Fibroblast of skin of back (primary cell): ENCODE results near the gene ZNF792.
"Not testable (repeated sequence)": the region's sequence is repeated elsewhere in the genome, so short reads cannot be mapped to it uniquely, and the experiment has no call there.

Experiments
- DNase-seq: peaks from one replicate; pipeline ENCODE4 v3.0.0-alpha.2; 2013

The ZNF792 gene

DNA sequence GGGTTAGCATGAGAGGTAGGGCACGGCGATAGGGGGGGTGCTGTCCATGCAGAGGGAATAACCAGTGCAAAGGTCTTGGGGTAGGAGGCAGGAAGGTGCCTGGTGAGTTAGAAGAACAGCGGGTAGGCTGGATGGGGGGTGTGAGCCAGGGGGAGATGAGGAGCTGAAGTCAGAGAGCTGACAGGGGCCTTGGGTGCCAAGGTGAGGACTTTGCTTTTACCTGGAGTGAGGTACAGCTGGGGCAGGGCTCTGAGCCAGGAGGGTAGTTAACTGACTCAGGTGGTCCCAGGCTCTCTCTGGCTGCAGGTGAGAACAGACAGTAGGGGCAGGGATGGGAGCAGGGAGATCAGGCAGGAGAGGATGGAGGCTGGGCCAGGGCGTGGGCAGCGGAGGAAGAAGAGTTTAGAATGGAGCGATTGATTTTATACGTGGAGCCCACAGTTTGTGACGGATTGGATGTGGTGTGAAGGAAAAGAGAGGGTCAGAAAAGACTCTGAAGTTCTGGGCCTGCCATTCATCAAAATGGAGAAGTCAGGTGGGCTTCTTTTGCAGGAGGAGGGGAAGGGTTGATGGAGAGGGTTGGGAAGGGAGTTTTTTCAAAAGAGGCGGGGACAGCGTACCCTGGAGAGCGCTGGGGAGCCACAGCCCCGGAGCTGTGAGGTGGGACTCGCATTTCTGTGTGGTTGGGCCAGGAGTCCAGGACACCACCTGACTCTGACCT is 34.9 kb upstream of the ZNF792 start:
- no peak for DNase-seq

DNA sequence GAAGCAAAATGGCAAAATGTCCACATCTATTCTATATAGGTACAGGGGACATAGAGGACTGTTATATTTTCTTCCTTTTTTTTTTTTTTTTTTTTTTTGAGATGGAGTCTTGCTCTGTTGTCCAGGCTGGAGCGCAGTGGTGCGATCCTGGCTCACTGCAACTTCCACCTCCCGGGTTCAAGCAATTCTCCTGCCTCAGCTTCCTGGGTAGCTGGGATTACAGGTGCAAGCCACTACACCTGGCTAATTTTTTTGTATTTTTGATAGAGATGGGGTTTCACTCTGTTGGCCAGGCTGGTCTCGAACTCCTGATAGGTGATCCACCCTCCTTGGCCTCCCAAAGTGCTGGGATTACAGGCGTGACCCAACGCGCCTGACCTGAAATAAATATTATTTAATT is 34.2 kb upstream of the ZNF792 start:
- DNase-seq, result not testable (repeated sequence)

DNA sequence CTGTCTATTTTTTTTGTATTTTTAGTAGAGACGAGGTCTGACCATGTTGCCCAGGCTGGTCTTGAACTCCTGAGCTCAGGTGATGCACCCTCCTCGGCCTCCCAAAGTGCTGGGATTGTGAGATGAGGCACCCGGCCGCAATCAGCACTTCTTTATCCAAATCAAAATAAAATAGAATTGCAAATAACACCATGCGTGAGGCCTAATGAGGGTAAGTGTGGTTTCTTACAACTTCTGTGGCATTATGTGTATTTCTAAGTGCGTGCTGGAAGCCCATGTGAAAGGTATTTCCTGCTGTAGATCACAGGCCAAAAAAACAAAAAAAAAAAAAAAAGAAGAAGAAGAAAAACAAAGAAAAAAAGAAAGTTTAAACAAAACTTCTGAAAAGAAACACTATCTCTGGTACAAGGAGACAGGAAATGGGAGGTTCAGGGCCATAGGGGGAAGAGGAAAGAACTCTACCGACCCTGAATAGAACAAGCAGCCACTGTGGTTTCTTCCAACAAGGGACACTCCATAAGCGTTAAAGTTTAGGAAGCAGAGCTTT is 33.1 kb upstream of the ZNF792 start:
- no peak for DNase-seq

DNA sequence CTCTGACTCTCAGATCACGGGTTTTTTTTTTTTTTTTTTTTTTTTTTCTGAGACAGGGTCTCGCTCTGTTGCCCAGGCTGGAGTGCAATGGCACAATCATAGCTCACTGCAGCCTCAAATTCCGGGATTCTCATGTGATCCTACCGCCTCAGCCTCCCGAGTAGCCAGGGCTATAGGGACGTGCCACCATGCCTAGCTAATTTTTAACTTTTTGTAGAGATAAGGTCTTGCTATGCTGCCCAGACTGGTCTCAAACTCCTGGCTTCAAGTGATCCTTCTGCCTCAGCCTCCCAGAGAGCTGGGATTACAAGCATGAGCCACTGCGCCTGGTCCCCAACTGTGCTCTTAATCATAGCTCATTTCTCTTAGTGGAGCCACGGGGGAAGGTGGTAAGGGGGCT is 31.5 kb upstream of the ZNF792 start:
- DNase-seq, result no peak

DNA sequence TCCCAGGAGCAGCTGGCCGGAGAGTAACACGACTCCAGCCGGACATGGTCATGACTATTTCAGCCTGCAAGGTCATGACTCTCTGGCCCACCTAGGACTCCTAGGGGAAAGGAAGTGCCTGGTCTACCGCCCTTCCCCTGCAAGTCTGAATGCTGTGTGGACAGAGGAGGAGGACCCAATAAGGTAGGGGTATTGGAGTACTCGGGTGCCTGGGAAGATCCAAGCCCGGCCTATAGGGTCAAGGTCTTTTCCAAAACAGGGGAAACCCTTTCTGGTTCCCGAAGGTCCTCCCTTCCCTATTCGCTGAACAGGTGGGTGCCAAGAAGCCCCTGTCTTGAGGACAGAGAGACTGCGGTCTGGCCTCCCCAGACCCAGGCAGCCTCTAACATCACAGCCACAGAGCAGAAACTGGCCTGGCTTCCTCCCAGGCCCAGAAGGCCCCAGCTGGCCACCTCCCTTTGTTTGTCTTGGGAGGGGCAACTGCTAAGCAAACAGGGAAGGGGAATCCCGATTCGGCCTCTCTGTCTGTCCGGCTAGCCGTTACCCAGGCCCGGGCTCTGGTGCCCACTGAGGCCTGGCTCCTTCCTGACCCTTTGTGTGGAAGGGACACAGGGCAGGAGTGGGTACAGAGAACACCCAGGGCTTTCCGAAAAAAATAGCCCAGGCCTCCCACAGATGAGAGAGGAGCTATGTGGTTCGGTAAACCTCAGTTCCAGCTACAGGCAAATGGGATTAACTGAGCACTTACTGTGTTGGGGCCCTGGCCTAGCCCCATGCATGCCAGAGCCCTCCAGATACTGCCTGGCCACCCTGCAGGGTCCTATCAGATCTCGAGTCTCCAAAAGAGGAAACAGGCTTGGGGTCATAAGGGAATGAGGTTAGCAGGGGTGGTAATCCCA is 30.9 kb upstream of the ZNF792 start:
- DNase-seq, result no peak

DNA sequence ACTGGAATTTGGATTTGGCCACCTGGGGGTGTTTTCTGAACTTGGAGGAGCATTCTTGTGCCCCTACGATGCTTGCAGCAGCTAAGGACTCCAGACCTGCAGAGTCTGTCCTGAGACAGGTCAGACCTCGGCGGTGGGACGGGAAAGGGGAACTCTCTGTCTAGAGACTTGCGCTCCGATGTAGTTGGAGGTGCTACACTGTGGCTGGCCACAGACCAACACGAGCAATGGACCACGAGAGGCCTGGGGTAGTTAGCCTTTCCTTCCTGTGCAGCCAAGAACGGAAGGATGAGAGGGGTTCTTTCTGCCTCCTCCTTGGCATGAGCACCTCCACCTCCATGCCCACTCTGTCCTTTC is 30.2 kb upstream of the ZNF792 start:
- DNase-seq, result no peak

DNA sequence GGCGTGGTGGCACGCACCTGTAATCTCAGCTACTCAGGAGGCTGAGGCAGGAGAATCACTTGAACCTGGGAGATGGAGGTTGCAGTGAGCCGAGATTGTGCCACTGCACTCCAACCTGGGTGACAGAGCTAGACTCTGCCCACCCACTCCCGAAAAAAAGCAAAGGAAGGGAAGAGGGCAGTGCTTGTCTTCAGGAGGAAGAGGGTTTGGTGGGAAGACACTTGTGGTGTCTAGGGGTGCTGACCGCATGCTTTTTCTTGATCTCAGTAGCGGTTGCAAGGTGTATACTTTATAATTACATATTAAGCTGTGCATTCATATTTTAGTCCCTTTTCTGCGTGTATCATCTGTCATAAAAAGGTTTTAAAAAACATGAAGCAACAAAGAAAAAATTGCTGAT is 28.6 kb upstream of the ZNF792 start:
- DNase-seq, result not testable (repeated sequence)

DNA sequence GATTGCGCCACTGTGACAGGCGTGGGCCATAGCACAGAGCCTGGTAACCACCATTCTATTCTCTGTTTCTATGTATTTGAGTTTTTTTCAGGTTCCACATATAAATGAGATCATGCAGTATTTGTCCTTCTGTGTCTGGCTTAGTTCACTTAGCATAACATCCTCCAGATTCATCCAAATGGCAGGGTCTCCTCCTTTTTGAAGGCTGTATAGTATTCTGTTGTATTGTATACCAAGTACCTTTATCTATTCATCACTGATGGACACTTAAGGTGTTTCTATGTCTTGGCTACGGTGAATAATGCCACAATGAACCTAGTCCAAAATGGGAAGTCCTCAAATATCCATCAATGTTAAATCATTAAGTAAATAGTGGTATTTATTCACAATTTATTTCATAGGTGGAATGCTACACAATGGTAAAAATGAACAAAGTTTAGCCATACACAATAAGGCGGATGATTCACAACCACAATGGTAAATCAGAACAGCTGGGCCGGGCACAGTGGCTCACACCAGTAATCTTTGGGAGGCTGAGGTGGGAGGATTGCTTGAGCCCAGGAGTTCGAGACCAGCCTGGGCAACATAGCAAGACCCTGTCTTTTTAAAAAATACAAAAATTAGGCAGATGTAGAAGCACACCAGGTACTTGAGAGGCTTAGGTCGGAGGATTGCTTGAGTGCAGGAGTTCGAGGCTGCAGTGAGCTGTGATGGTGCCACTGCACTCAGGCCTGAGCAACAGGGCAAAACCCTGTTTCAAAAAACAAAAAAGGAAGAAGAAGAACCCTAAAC is 27.7 kb upstream of the ZNF792 start:
- no peak for DNase-seq

DNA sequence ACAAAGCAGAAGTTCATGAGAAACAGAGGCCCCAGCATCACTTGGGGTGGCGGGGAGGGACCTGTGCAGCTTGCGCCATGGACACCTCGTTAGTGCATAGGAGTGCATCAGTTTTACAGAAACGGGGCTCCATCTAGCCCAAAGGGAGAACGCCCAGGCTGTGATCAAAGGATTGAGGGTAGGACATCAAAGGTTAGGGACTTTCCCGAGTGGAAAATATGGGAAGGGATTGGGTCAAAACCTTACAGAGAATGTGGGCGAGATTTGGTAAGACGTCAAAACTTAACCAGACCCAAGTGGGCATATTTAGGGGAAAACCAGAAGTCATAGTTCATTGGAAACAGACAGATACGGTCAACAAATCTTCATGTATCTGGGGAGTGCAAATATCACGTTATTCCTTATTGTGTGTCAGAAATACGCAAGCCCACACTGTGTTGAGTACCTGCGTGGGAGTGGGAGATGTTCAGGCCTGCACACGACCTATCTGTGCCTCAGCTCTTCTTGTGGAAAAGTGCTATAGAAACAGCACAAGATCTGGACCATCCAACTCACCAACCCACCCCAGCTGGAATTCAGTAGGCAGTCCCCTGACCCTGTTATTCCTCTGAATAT is 26.7 kb upstream of the ZNF792 start:
- no peak for DNase-seq

DNA sequence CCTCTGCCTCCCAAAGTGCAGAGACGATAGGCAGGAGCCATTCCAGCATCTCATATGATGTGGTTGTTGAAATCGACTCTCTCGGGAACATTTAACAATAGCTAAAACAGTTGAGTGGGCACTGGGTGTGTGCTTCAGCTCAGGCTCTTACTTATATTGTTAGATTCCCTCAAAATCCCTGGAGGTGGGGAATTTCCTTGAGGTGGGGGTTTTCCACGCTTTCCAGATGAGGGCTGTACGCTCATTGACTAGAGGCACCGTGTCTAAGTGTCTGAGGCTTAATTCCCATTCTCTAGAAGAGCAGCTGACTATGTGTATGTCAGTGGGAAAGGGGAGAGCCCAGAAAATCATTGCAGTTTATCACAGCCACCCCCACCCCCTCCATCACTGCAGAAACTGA is 25.3 kb upstream of the ZNF792 start:
- DNase-seq, result no peak

DNA sequence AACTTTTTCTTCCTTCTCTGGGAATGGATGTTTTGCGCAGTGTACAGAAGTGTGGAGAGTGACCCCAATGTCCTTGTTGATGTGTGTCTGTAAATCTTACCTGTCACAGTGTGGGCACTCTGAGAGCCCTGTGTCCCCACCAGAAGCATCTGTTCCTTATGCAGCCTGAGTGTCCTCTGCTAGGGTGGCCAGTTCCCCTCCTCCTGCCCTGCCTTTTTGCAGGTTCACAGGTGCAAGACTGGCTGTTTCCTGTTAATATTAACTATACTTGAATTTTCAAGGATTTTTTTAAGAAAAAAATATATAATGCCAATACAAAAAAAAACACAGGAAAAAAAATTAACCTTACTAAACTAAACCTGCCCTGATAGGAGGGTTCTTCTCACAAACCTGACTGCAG is 24.1 kb upstream of the ZNF792 start:
- DNase-seq, result no peak

DNA sequence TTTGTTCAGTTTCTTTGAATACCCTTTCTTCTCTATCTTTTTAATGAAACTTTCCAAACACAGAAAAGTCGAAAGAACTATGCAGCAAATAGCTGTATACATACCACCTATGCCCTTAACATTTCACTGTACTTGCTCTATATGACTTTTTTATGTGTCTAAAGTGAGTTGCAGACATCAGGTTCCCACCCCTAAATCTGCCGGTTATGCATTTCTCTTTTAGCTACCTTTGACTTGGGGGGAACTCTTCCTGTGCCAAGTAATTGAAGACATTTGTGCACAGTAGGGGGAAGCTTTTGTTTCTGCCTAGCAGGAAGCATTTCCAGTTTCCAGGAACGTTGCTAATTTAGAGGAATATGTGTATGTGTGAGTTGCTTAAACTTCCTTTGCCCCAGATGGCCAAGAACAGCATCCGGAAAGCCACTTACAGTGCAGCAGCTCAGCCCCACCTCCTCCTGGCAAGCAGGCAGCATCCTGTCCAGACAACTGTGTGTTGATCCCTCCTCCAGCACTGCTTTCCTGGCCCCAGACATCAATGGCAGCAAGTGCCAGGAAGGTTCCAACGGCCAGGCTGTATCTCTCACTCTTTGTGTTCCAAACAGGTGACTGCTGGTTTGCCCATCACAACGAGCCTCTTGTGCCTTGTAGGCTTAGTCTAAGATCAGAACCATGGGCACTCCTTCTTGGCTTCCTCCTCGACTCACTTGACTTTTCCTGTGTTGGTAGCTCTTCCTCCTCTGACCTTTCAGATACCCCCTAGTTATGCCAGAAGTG is 21.4 kb upstream of the ZNF792 start:
- DNase-seq, result peak; percentile 21

DNA sequence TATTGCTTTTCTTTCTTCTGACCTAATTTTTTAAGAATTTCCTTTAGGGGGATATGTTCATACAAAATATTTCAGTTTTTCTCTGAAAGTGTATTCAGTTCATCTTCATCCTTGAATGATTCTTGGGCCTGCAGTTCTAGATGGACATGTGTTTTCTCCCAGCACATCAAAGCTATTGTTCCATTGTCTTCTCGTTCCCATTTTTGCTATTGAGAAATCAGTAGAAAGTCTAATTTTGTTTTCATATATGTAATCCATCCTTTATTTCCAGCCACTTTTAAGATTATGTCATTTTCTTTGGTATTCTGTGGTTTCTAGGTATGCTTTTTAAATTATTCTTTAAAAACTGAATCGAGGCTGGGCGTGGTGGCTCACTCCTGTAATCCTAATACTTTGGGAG is 20.3 kb upstream of the ZNF792 start:
- no peak for DNase-seq

DNA sequence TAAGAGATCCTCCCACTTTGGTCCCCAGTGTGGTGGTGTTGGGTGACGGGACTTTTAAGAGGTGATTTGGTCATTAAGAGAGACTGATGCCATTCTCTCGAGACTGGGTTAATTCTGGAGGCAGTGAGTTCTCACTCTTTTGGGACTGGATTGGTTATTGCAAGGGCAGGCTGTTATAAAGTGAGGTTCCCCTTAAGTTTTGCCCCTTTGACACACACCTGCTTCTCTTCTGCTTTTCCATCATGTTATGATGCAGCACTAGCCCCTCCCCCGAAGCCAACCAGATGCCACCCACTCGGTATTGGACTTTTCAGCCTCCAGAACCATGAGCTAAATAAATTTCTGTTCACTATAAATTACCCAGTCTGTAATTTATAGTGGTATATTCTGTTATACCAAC is 19.8 kb upstream of the ZNF792 start:
- no peak for DNase-seq

DNA sequence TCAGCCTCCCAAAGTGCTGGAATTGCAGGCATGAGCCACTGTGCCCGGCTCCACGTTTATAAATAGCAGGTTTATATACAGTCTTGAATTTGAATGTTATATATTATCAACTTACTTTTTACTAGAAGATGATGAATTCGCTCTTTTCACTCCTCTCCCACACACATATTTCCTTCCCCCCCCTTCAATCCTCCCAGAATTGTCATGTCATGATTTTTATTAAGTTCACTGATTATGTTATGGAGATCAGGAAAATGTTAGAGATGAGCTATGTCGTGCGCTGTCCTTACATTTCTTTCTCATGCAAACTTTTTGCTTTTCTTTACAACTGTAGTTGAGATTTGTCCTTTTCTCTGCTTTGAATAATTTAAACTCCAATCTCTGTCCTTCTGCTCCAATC is 18.2 kb upstream of the ZNF792 start:
- DNase-seq, result no peak

DNA sequence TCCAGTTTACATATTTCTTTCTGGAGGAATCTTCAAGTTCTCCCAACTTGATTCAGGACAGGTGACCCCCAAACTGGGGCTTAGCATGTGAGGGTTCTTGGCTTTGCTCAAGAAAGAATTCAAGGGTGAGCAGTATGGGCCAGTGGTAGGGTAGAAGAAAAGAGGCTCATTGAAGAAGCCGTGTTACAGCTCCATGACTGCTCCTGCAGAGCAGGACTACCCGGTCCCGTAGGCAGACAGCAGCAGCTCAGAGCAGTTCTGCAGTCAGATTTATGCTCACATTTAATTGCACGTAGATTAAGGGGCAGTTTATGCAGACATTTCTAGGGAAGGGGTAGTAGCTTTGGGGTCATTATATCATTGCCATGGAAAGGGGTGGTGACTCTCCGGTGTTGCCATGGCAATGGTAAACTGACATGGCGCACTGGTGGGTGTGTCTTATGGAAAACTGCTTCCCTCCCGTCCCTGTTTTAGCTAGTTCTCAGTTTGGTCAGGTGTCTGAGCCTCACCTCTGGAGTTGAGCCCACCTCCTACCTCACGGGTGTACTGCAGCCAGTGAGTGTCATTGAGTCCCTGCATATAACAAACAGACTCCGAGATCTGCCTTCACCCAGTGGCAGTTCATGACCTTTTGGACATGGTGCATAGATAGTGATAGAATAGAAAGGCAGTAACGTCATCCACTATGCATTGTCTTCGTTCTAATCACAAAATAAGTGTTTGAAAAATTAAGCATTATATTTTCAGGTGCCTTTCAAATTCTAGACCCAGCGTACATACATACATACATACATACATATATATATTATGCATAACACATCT is 16.0 kb upstream of the ZNF792 start:
- no peak for DNase-seq

DNA sequence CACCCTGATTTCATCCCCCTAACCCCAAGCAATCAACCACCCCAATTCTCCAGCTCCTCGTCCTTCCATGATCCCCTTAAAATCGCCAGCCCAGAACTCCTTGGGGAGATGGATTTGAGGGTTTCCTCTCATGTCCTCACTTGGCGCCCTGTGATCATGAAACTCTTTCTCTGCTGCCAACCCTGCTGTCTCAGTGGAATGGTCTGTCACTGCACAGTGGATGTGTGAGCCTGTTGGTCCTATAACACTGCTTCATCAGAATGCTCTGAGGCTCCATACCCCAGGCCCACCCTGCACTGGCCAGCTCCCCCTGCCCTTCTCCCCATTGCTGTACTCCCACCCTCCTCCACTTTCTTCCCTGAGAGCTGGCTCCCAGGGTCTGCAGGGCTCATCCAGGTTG is 12.6 kb upstream of the ZNF792 start:
- DNase-seq, result no peak

DNA sequence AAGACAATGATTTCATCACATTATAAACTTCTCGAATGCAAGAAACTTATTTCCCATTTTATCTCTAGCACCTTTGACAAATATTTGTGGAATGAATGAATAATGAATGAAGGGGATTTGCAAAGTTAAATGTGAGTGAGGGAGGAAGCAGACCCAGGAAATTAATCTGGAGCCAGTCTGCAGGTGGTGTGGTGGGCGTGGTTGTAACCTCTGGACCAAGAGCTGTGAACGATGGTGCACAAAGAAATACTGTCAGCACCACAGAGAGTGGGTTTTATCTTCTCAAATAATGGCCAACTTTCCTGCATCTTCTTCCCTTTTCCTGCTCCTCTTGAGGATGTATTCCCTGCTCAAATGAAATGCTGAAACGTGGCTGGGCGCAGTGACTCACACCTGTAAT is 11.0 kb upstream of the ZNF792 start:
- DNase-seq, result no peak

DNA sequence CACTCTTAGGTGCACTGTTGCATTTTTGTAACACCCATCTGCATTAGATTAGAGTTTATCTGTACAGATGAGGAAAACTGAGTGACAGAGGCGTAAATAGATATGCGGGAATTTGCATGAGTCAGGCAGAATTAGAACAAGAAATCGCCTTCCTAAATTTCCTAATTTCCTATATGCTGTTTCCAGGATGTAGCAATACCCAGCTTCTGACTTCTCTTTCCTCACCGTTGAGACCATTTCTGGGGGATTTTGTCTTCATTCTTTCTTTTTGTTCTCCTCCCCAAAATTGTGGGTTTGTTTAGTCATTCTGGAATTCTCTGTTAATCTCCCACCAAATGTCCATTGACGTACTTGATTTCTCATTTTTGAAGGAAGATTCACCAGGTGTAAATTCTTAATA is 10.6 kb upstream of the ZNF792 start:
- DNase-seq, result no peak

DNA sequence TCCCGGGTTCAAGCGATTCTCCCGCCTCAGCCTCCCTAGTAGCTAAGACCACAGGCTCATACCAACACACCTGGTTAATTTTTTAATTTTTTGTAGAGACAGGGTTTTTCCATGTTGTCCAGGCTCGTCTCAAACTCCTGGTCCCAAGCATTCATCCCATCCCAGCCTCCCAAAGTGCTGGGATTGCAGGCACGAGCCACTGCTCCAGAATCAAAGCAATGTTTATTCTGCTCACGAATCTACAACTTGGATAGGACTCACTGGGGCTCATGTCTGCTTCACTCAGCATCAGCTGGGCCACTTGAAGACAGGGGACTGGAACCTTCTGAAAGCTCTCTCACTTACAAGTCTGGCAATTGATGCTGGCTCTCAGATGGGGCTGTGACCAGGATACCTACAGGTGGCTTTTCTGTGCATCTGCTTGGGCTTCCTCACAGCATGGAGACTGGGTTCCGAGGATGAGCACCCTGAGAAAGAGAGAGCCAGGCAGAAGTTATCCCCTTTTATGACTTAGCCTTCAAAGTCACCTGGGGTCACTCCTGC is 8.2 kb upstream of the ZNF792 start:
- DNase-seq, result no peak
